ENCODE data around the gene TLCD5.
A peak's percentile ranks its signal among the peaks of the same experiment; 100 is the strongest.

The TLCD5 gene

DNA sequence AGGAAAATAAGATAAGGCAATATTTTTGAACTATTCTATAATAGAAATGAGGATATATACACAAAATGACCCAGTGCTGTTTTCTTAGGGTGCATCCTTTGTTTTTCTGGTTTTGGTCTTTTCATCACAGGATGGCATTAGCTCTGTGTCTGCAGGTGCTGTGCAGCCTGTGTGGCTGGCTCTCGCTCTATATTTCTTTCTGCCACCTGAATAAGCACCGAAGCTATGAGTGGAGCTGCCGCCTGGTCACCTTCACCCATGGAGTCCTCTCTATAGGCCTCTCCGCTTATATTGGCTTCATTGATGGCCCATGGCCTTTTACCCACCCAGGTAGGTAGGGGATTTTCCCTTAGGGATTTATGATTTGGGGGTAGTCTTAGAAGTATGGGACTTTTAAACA lies 2.2 kb downstream of the TLCD5 start:
- ATAC-seq, result no peak
- no peak overlapping the region for H3K4me3 Mint-ChIP-seq
- H3K36me3 Mint-ChIP-seq, result no peaks in the 10 kb centered on the region
- H3K9me3 Mint-ChIP-seq, result no peaks in the 10 kb centered on the region
- peaks cover 5% of the 10 kb centered on the region for H3K4me1 Mint-ChIP-seq
- peak in 1 of 2 donors; percentile 30 for DNase-seq (ENCODE audit: low spot score in 2 of 2)
- H3K27ac Mint-ChIP-seq, result no peak overlapping the region

DNA sequence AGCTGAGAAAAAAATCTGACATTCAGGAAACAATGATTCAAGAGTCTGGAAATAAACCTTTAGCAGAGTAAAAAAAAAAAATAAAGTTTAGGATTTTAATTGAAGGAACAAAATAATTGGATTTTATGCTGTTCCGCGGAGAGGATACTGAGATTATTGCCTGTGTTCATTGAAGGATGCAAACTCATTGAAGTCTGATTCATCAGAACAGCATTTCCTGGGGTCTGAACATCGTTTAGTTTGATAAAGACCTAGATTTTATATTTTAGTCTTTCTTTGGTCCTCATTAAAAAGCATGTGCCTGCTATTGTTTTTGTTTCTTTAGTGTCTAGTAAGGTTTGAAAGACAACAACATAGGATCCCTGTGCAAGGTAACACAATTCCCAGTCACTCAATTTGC lies 4.5 kb downstream of the TLCD5 start:
- no peak overlapping the region for H3K4me3 Mint-ChIP-seq
- H3K9me3 Mint-ChIP-seq, result no peaks in the 10 kb centered on the region
- ATAC-seq, result no peak
- peaks cover 4% of the 10 kb centered on the region for H3K4me1 Mint-ChIP-seq
- no peaks in the 10 kb centered on the region for H3K36me3 Mint-ChIP-seq
- DNase-seq (ENCODE audit: low spot score in 2 of 2), result no peak
- no peak overlapping the region for H3K27ac Mint-ChIP-seq

DNA sequence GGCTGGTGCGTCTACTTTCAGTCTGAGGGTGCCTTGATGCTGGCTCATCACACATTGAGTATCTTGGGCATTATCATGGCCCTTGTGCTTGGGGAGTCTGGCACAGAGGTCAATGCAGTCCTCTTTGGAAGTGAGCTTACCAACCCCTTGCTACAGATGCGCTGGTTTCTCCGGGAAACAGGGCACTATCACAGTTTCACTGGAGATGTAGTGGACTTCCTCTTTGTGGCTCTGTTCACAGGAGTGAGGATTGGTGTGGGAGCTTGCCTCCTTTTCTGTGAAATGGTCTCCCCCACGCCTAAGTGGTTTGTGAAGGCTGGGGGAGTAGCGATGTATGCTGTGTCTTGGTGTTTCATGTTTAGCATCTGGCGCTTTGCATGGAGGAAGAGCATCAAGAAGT lies 4.9 kb downstream of the TLCD5 start:
- Mint-ChIP-seq H3K4me3 (no peak overlapping the region), H3K4me1 (peaks cover 2% of the 10 kb centered on the region), H3K36me3 (no peaks in the 10 kb centered on the region), H3K27ac (no peak overlapping the region), H3K9me3 (no peaks in the 10 kb centered on the region)
- DNase-seq (ENCODE audit: low spot score in 2 of 2) (peak in 1 of 2 donors; percentile 30), ATAC-seq (no peak)

GRCh38 chr11:120331301-120331996 lies 6.3 kb downstream of the TLCD5 start:
- DNase-seq (ENCODE audit: low spot score in 2 of 2), result no peak
- Mint-ChIP-seq H3K4me1 (peaks cover 5% of the 10 kb centered on the region), H3K36me3 (no peaks in the 10 kb centered on the region), H3K4me3 (no peak overlapping the region), H3K9me3 (no peaks in the 10 kb centered on the region), H3K27ac (no peak overlapping the region)
- ATAC-seq, result no peak

DNA sequence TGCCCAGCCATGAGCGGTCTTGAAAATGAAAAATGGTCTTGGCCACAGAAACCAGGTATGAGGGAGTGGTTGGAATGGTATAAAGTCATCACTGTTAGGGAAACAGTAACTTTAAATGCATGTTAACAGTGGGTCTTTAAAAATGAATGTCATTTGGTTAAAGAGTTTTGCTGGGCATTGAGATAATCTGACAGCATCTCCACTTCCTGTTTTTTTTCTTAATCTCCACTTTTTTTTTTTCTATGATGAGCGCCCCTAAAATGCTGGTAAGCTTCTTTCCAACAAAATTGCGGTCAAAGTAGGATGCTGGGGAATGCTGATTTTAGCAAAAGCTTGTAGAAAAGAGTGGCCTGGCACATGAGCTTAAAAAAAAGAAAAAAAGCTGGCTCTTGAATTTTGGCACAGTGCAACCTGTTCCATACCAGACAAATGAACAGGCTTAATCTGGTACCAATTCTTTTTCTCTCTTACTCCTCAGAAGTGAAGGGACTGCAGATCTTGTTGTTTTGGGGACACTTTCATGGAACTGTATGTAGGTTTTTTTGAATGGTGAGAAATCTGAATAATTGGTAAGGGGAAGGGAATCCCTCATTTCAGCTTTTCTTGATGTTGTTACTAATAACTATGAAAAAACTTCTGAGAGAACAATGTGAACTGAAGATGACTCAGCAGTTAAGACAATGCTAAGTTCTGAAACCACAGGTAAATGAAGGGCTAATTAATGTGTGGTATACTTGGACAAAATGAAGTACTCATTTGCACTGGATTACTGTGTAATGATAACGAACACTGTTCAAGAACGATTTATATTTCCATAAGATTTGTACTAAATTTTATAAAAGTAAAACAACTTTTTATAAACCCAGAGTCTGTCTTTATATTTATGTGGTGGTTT lies 8.0 kb downstream of the TLCD5 start:
- Mint-ChIP-seq H3K4me3 (no peak overlapping the region), H3K36me3 (peaks cover 9% of the 10 kb centered on the region), H3K9me3 (no peaks in the 10 kb centered on the region), H3K27ac (no peak overlapping the region), H3K4me1 (peaks cover 18% of the 10 kb centered on the region)
- no peak for ATAC-seq
- DNase-seq (ENCODE audit: low spot score in 2 of 2), result no peak

DNA sequence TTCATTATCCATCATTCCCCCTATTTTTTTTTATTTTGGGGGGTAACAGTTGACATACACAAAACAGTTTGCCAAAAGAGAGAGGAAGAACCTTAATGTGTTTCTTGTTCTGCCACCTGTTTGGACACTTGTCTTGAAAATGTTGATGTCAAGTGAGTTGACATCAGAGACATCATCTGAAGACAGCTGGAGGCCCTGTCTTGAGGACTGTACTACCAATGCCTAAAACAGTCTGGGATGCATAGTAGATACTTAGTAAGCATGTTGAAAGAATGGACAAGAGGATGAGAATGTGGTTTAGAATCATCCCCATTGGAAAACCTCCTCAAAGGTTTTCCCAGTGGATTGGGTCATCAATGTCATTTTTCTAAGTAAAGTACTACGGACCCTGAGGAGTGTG lies 8.7 kb downstream of the TLCD5 start:
- H3K27ac Mint-ChIP-seq, result no peak overlapping the region
- H3K4me1 Mint-ChIP-seq, result peaks cover 21% of the 10 kb centered on the region
- ATAC-seq, result no peak
- no peak overlapping the region for H3K4me3 Mint-ChIP-seq
- no peak for DNase-seq (ENCODE audit: low spot score in 2 of 2)
- peaks cover 9% of the 10 kb centered on the region for H3K36me3 Mint-ChIP-seq
- H3K9me3 Mint-ChIP-seq, result no peaks in the 10 kb centered on the region

GRCh38 chr11:120334332-120334731 lies 9.2 kb downstream of the TLCD5 start:
- no peak overlapping the region for H3K4me3 Mint-ChIP-seq
- no peak overlapping the region for H3K27ac Mint-ChIP-seq
- no peak for ATAC-seq
- no peaks in the 10 kb centered on the region for H3K9me3 Mint-ChIP-seq
- no peak for DNase-seq (ENCODE audit: low spot score in 2 of 2)
- peaks cover 23% of the 10 kb centered on the region for H3K4me1 Mint-ChIP-seq
- peaks cover 9% of the 10 kb centered on the region for H3K36me3 Mint-ChIP-seq

- DNase-seq (ENCODE audit: low spot score in 2 of 2) (peak; percentile 48 to 79), ATAC-seq (no peak)
- H3K9me3 Mint-ChIP-seq, result no peaks in the 10 kb centered on the region
- no peak overlapping the region for H3K27ac Mint-ChIP-seq
- peaks cover 9% of the 10 kb centered on the region for H3K36me3 Mint-ChIP-seq
- H3K4me1 Mint-ChIP-seq, result peaks cover 29% of the 10 kb centered on the region
- peak overlapping the region; percentile 89 for H3K4me3 Mint-ChIP-seq
Observed at GRCh38 chr11:120334894-120335462, 9.9 kb downstream of the TLCD5 start.

DNA sequence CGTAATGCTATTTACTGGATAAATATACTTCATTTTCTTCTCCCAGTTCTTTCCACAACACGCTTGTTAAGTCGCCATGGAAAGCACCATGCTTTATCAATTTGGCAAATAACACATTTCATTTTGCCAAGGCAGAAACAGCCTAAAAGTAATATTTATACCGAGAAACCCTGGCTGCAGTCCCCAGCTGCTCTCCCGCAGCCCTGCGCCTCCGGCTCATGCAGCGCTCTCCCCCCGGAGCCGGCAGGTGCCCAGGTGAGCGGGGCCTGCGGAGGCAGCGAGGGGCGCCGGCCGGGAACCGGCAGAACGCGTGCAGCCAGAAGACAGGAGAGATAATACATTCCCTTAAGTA lies 10.4 kb downstream of the TLCD5 start:
- peak in 1 of 2 donors; percentile 22 for DNase-seq (ENCODE audit: low spot score in 2 of 2)
- H3K4me3 Mint-ChIP-seq, result peak overlapping the region; percentile 89
- H3K9me3 Mint-ChIP-seq, result no peaks in the 10 kb centered on the region
- peaks cover 35% of the 10 kb centered on the region for H3K4me1 Mint-ChIP-seq
- peak; percentile 40 for ATAC-seq
- H3K36me3 Mint-ChIP-seq, result peaks cover 9% of the 10 kb centered on the region
- no peak overlapping the region for H3K27ac Mint-ChIP-seq

DNA sequence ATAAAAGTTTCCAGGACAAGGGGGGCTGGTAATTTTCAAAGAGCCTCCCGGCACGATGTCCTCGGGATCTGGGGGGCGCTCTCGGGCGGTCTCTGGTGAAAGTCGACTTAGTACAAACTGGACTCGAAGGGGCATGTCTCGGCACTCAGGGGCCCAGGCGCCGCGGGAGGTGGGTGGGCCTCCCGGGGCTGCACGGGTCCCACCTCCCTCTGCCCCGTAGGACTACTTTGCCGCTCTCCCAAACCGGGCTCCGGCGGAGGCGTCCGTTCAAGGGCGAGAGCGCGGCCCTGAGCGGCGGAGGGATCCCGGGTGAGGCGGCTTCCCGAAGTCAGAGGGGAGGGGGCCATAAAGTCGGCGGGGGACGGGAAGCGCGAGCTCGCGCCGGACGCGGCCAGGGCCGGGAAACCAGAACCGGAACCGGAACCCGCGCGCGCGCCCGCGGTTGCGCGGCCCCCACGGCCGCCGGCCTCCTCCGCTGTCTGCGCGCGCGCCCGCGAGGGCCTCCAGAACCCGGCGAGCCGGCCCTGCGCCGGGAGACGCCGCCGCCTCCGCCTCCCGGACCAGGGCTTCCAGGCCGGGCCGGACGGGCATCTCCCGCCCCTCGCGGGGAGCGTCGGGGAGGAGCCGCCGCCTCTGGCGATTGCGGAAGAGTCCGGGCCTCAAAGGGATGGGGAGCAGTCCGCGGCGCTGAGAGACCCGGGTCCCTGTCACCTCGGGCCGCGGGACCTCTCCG lies 11.0 kb downstream of the TLCD5 start, which contains the start of gene ARHGEF12:
TSS of gene ARHGEF12 (plus strand) at position 506 of the 733 bp plus-strand sequence. CDS start 831 bp downstream, outside the sequence.
- Mint-ChIP-seq H3K9me3 (no peaks in the 10 kb centered on the region), H3K4me3 (peak within 1 kb of the TSS; percentile 89), H3K27ac (peak within 1 kb of the TSS; percentile 90), H3K4me1 (peaks cover 36% of the 10 kb centered on the region), H3K36me3 (peaks cover 9% of the 10 kb centered on the region)
- peak; percentile 79 for ATAC-seq
- DNase-seq (ENCODE audit: low spot score in 2 of 2), result peak; percentile 70 to 88

DNA sequence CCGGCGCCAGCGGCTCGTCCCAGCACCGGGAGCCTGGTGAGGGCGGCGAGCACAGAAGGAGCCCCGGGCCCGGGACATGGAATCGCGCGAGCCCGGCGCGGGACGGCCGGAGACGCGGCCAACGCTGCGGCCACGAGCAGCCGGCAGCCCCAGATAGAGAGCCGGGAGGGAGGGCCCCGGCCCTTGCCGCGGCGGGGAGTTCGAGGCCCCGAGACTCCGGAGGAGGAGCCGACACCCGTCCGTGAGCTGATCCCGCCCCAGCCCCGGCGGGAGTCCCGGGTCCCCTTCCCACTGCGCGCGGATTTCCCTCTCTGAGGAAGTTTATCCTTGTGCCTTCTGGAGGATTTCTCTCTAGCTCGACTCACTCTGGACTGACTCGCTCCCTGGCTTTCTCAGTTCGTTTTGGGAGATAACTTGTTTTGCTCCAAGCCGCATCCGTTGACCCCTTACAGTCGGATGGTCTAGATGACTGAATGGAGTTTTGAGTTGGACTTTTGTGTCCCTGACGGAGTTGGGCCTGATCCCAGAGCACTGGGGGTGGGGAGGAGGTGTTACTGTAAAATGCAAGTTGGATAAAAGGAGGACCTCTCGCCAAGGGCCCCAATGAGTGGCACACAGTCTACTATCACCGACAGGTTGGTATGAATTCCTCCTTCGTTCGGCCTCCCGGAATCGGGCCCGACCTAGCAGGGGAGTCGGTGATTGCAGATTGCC lies 11.7 kb downstream of the TLCD5 start:
- Mint-ChIP-seq H3K27ac (peak overlapping the region; percentile 90), H3K9me3 (no peaks in the 10 kb centered on the region), H3K4me1 (peaks cover 36% of the 10 kb centered on the region), H3K4me3 (peak overlapping the region; percentile 89), H3K36me3 (peaks cover 9% of the 10 kb centered on the region)
- ATAC-seq (peak; percentile 61), DNase-seq (ENCODE audit: low spot score in 2 of 2) (peak; percentile 33 to 73)

DNA sequence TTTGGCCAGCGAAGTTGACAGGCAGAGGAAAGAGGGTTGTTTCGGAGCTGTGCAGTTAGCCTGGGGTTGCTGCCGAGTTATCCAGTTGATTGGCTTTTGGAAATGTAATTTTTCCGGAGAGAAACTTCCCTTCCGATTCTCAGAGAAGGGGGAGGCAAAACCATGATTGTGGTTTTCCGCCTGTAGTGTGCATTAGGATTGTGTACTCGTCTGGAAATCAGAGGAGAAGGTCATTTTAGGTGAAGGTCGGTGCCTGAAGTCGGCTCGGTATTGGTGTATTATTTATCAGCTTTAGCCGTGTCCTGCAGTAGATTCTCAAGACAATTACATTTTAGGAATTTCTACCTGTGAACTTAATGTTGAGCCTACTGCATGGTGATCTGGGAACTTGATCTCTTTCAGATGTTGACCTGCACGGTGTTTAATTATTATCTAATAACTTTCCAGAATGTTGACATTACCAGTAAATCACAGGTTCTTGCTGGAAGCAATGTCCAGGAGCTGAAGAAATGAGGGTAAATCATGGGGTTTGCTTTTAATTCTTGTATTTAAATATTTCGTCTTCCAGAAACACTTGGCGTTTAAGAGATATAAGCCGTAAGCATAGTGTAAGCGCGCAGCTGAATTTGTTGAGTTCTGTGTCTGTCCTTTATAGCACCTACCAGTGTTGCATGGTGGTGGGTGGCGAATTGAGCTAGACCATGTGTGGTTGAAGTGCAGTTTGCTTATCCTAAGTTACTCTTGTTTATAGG lies 12.4 kb downstream of the TLCD5 start:
- H3K27ac Mint-ChIP-seq, result peak overlapping the region; percentile 90

DNA sequence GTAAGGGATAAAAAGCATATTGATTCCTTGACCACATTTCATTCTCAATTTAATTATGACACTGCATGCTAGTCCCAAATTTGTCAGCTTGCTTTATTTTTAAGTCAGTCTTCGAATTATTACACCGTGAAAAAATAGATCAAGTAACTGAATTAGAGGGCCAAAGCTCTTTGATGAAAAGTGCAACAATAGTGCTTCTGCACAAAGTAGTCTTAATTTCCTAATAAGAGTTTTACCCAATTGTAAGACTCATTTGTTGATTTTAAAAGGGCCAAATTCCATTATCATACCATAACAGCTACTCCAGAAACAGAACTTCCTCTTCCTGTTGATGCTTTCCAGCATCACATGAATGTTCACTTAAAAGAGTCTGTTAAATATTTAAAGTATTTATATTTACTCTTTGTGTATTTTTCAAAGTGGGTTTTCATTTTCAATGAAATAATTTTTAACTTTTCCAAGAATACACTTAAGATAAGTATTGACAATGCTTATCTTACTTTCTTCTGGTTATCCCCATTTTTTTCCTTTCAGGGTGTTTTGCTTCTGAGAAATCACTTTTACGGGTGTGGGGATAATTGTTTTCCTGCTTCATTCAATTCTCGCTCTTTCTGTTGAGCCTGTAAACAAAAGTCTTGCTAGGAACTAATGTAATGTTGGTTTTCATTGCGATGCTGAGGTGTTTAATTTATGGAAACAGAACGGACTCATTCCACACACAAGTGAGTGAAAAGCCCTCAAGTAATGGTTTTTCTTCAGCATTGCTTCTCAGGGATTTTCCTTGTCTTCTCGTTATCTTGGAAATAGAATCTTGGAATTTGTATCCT lies 13.2 kb downstream of the TLCD5 start:
- DNase-seq (ENCODE audit: low spot score in 2 of 2) (no peak), ATAC-seq (no peak)
- Mint-ChIP-seq H3K9me3 (peaks cover 4% of the 10 kb centered on the region), H3K36me3 (peaks cover 9% of the 10 kb centered on the region), H3K4me3 (peak overlapping the region; percentile 89), H3K27ac (peak overlapping the region; percentile 56), H3K4me1 (peaks cover 36% of the 10 kb centered on the region)

More for the DNA sequence above, 12.4 kb downstream of the TLCD5 start:
- Mint-ChIP-seq H3K4me1 (peaks cover 36% of the 10 kb centered on the region), H3K4me3 (peak overlapping the region; percentile 89), H3K9me3 (peaks cover 4% of the 10 kb centered on the region), H3K36me3 (peaks cover 9% of the 10 kb centered on the region)
- ATAC-seq (no peak), DNase-seq (ENCODE audit: low spot score in 2 of 2) (no peak)

All from stimulated activated effector memory CD8-positive, alpha-beta T cell treated with anti-CD3 and anti-CD28 coated beads, Interleukin-12 subunit alpha, Interleukin-12 subunit beta, amount 100 ng/mL, for 72 hours (primary cell).